Vagina (tissue), 2 donors: ENCODE measurements around the gene GRIPAP1. TPM values are rescaled to one million over a fixed set of nuclear protein-coding genes. Genes with fewer than 3 reads are reported as not detected.

Experiments
- DNase-seq, 2 donors: peaks; one replicate each; pipeline ENCODE4 v3.0.0-alpha.2; 2017; ENCODE audit errors: extremely low spot score in 2 of 2
- H3K27ac ChIP-seq: fragments of 200-600 bp; sonication (generic); one replicate; pipeline ENCODE4 v1.5.1; 2019
- H3K27me3 ChIP-seq: fragments of 200-600 bp; sonication (generic); one replicate; pipeline ENCODE4 v1.5.1; 2019
- H3K36me3 ChIP-seq, 2 donors: fragments of 200-600 bp; sonication (generic); one replicate each; pipeline ENCODE4 v1.5.1; 2017 to 2019
- H3K4me1 ChIP-seq: fragments of 200-600 bp; sonication (generic); one replicate; pipeline ENCODE4 v1.5.1; 2019
- H3K4me3 ChIP-seq, 2 donors: fragments of 200-600 bp; sonication (generic); 1 replicate in 1 of 2; 2 replicates in 1 of 2; pipeline ENCODE4 v1.5.1; 2016 to 2019
- H3K9me3 ChIP-seq: fragments of 200-600 bp; sonication (generic); one replicate; pipeline ENCODE4 v1.5.1; 2019
- CTCF ChIP-seq, 3 experiments: fragments of 450-650 bp in 2 of 3; fragments of 200-600 bp in 1 of 3; sonication (generic) in 1 of 3; IDR thresholded peaks; one replicate each; pipeline ENCODE4 v1.5.1; 2017 to 2019; ENCODE audit warnings: antibody characterized with exemption in 3 of 3, mild to moderate bottlenecking in 2 of 3, moderate library complexity in 2 of 3
- POLR2A ChIP-seq, 2 donors: fragments of 450-650 bp; IDR thresholded peaks; one replicate each; pipeline ENCODE4 v1.6.1; 2017; ENCODE audit warnings: antibody characterized with exemption in 2 of 2, mild to moderate bottlenecking in 2 of 2, moderate library complexity in 2 of 2
- POLR2AphosphoS5 ChIP-seq, 2 donors: sonication (generic); formaldehyde crosslinking; IDR thresholded peaks; one replicate each; pipeline ENCODE4 v1.9.0; 2017; ENCODE audit warnings: antibody characterized with exemption in 2 of 2, mild to moderate bottlenecking in 2 of 2, low read depth in 1 of 2; ENCODE audit not compliant: insufficient read depth in 1 of 2
- intact Hi-C: fragments of 100-400 bp; cut with DNase I; formaldehyde crosslinking; loops from one replicate; pipeline ENCODE4 v1.15.1; 2023
- total RNA-seq: library from RNA; depleted of rRNA; stranded (reverse); fragments of >200 nt; gene quantifications from one replicate; pipeline ENCODE4 v1.2.3, GENCODE V29; 2016

The GRIPAP1 gene
- total RNA-seq, 1 donor from 2014 or later: 27.5 TPM

- H3K27ac ChIP-seq: peak overlapping the region; percentile 73
- peak overlapping the region; percentile 49 to 75 for H3K4me3 ChIP-seq
- intact Hi-C loops: no loop called here
- peaks cover 0 to 4% of the 10 kb centered on the region in 2 donors for H3K36me3 ChIP-seq
- H3K27me3 ChIP-seq: no peaks in the 10 kb centered on the region
- no peak for DNase-seq
- TF ChIP-seq CTCF (IDR thresholded peaks at IDR 0.05) (no peak), POLR2A (IDR thresholded peaks at IDR 0.05) (no peak), POLR2AphosphoS5 (IDR thresholded peaks at IDR 0.05; ENCODE audit: insufficient read depth in 1 of 2, low read depth in 1 of 2) (no peak)
- no peaks in the 10 kb centered on the region for H3K9me3 ChIP-seq
- peaks cover 19% of the 10 kb centered on the region for H3K4me1 ChIP-seq
Observed at GRCh38 chrX:49001521-49002090, 458 bp downstream of the GRIPAP1 start.

GRCh38 chrX:49000636-49001035 lies 1.4 kb downstream of the GRIPAP1 start:
- peaks cover 0 to 4% of the 10 kb centered on the region in 2 donors for H3K36me3 ChIP-seq
- intact Hi-C loops: no loop called here

GRCh38 chrX:48999030-48999429 lies 3.0 kb downstream of the GRIPAP1 start:
- intact Hi-C loops: loop anchor here (10.0 kb wide), 1 partner anchor 1324 kb away; no protein-coding TSS in a partner anchor
- H3K27me3 ChIP-seq: no peaks in the 10 kb centered on the region
- peaks cover 19% of the 10 kb centered on the region for H3K4me1 ChIP-seq
- H3K9me3 ChIP-seq: no peaks in the 10 kb centered on the region
- no peak for DNase-seq
- H3K4me3 ChIP-seq: no peak overlapping the region
- no peak overlapping the region for H3K27ac ChIP-seq
- TF ChIP-seq POLR2AphosphoS5 (IDR thresholded peaks at IDR 0.05; ENCODE audit: insufficient read depth in 1 of 2, low read depth in 1 of 2) (no peak), CTCF (IDR thresholded peaks at IDR 0.05) (no peak), POLR2A (IDR thresholded peaks at IDR 0.05) (no peak)
- peaks cover 0 to 4% of the 10 kb centered on the region in 2 donors for H3K36me3 ChIP-seq

More at GRCh38 chrX:49000636-49001035, 1.4 kb downstream of the GRIPAP1 start:
- no peak for TF ChIP-seq CTCF (IDR thresholded peaks at IDR 0.05)
- TF ChIP-seq POLR2AphosphoS5 (IDR thresholded peaks at IDR 0.05; ENCODE audit: insufficient read depth in 1 of 2, low read depth in 1 of 2): no peak
- no peak for TF ChIP-seq POLR2A (IDR thresholded peaks at IDR 0.05)
- Histone ChIP-seq H3K4me1 (peaks cover 19% of the 10 kb centered on the region), H3K4me3 (no peak overlapping the region), H3K27me3 (no peaks in the 10 kb centered on the region), H3K9me3 (no peaks in the 10 kb centered on the region), H3K27ac (no peak overlapping the region)
- DNase-seq: no peak

- H3K27me3 ChIP-seq: no peaks in the 10 kb centered on the region
- TF ChIP-seq POLR2AphosphoS5 (IDR thresholded peaks at IDR 0.05; ENCODE audit: insufficient read depth in 1 of 2, low read depth in 1 of 2): no peak
- TF ChIP-seq POLR2A (IDR thresholded peaks at IDR 0.05): no peak
- no peak for TF ChIP-seq CTCF (IDR thresholded peaks at IDR 0.05)
- H3K27ac ChIP-seq: no peak overlapping the region
- intact Hi-C loops: loop anchor here (10.0 kb wide), 1 partner anchor 1324 kb away; no protein-coding TSS in a partner anchor
- H3K36me3 ChIP-seq: peaks cover 0 to 8% of the 10 kb centered on the region in 2 donors
- H3K4me3 ChIP-seq: no peak overlapping the region
- H3K9me3 ChIP-seq: no peaks in the 10 kb centered on the region
- DNase-seq: no peak
- peaks cover 19% of the 10 kb centered on the region for H3K4me1 ChIP-seq
Observed at GRCh38 chrX:48998391-48998790, 3.7 kb downstream of the GRIPAP1 start.

- H3K4me3 ChIP-seq: no peak overlapping the region
- H3K4me1 ChIP-seq: peaks cover 19% of the 10 kb centered on the region
- H3K36me3 ChIP-seq: peaks cover 0 to 11% of the 10 kb centered on the region in 2 donors
- no peaks in the 10 kb centered on the region for H3K9me3 ChIP-seq
- no peak overlapping the region for H3K27ac ChIP-seq
- intact Hi-C loops: loop anchor here (10.0 kb wide), 1 partner anchor 1323 kb away; no protein-coding TSS in a partner anchor
- no peaks in the 10 kb centered on the region for H3K27me3 ChIP-seq
- DNase-seq: no peak
- TF ChIP-seq CTCF (IDR thresholded peaks at IDR 0.05): no peak
- no peak for TF ChIP-seq POLR2A (IDR thresholded peaks at IDR 0.05)
- no peak for TF ChIP-seq POLR2AphosphoS5 (IDR thresholded peaks at IDR 0.05; ENCODE audit: insufficient read depth in 1 of 2, low read depth in 1 of 2)
Observed at GRCh38 chrX:48997865-48998264, 4.2 kb downstream of the GRIPAP1 start.
